Right lobe of liver (tissue), 6 donors: Measurements from ENCODE around the gene CYP11A1. TPM values are rescaled to one million over a fixed set of nuclear protein-coding genes. Genes with fewer than 3 reads are reported as not detected.

Experiments
- ATAC-seq, 4 donors: fragments of 200-7000 bp; cut with Tn5 transposase; one replicate each; pipeline ENCODE4 v1.9.1; 2020; ENCODE audit warnings: mild to moderate bottlenecking in 4 of 4, moderate library complexity in 4 of 4
- DNase-seq, 3 donors: peaks; one replicate each; pipeline ENCODE4 v3.0.0-alpha.2; 2020
- H3K27ac ChIP-seq, 3 donors: fragments of 200-600 bp; one replicate each; pipeline ENCODE4 v1.8.0; 2022
- H3K27me3 ChIP-seq, 2 donors: fragments of 200-600 bp; one replicate each; pipeline ENCODE4 v1.8.0; 2022
- H3K36me3 ChIP-seq, 4 donors: fragments of 200-600 bp; sonication (generic) in 1 of 4; one replicate each; pipeline versions ENCODE4 v1.5.1 to v1.8.0; 2017 to 2022; ENCODE audit warnings: control low read depth in 1 of 4
- H3K4me1 ChIP-seq, 4 donors: fragments of 200-600 bp; sonication (generic) in 1 of 4; one replicate each; pipeline versions ENCODE4 v1.5.1 to v1.8.0; 2017 to 2022; ENCODE audit warnings: control low read depth in 1 of 4
- H3K4me3 ChIP-seq, 3 donors: fragments of 200-600 bp; one replicate each; pipeline ENCODE4 v1.8.0; 2022
- H3K9me3 ChIP-seq, 4 donors: fragments of 200-600 bp; sonication (generic) in 1 of 4; one replicate each; pipeline versions ENCODE4 v1.5.1 to v1.8.0; 2017 to 2022; ENCODE audit warnings: control low read depth in 1 of 4
- POLR2A ChIP-seq: fragments of 450-650 bp; IDR thresholded peaks from one replicate; pipeline ENCODE4 v1.6.1; 2017; ENCODE audit warnings: antibody characterized with exemption, mild to moderate bottlenecking
- WGBS: methylation state at CpG from one replicate; pipeline ENCODE4 v1.1.6; 2018; ENCODE audit warnings: low coverage, low lambda C conversion rate; ENCODE audit not compliant: insufficient coverage; ENCODE audit errors: missing lambda C conversion rate; 5-methylcytosine and 5-hydroxymethylcytosine counted together
- intact Hi-C, 2 donors: fragments of 100-400 bp; cut with DNase I; formaldehyde crosslinking; loops; one replicate each; pipeline versions ENCODE4 v1.11.2 to v1.14.1; 2022
- total RNA-seq, 6 experiments: library from RNA; depleted of rRNA in 2 of 6; stranded (reverse); fragments of >200 nt in 2 of 6; fragmentation: NEBNext Ultra II Directional in 3 of 6; extraction: Animal tissue kit (Norgen Biotek cat#: 25700) in 3 of 6; gene quantifications; one replicate each; pipeline versions ENCODE4 v1.1.0 to v1.2.4, GENCODE V29; 2016 to 2023
- TF ChIP-seq, protein P1 (sequence below), 4 donors: fragments of 200-600 bp in 3 of 4; fragments of 450-650 bp in 1 of 4; IDR thresholded peaks; one replicate each; pipeline versions ENCODE4 v1.5.1 to v1.8.0; 2016 to 2022; ENCODE audit warnings: antibody characterized with exemption in 4 of 4, mild to moderate bottlenecking in 2 of 4
- donor health status: DM: no; HTN: yes; CAD: no.
- donor health status: DM: no; HTN: no; CAD: no.
- donor health status: DM: no; HTN: no; CAD: no.
- donor health status: DM: no; HTN: yes; CAD: no.
- donor health status: DM: no; HTN: yes; CAD: no.

The CYP11A1 gene
- total RNA-seq, 6 experiments from 2014 or later, result 2.5 to 6.4 (median 2.8) TPM

DNA sequence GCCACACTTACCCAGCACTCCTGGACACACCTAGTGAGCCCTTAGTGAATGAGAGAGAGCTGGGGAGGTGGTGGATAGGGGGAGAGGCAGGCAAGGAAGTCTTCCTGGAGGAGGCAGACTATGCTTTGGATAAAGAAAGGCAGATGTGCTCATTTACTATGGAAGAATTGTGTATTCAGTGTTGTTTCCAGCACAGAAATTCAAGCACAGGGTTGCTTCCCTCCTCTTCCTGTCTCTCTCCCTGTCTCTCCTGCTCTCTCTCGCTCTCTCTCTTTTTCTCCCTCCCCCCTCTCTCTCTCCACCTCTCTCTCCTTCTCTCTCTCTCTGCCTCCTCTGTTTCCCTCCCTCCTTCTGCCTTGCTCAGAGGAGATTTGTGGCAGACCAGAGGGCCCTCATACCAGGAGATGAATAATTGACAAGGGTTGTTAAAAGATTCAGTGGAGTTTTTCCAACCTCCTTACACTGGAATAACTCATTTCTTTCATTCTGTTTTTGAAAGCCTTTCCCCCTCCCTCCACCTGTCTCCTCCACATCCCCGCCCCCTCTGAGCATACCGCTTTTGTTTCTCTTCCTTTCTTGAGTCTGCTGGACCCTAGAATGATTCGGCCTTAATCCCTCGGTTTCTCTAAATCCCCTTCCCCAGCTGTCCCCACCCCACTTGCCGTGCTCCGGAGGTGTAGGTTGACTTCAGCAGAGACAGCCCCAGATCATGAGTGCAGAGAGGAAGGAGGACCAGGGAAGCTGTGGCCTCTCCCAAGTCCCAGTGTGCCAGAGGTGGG lies 65.7 kb downstream of the CYP11A1 start:
- no peaks in the 10 kb centered on the region for H3K27me3 ChIP-seq
- no peaks in the 10 kb centered on the region for H3K9me3 ChIP-seq
- DNase-seq (no peak), ATAC-seq (no peak)
- TF ChIP-seq POLR2A, result no peak
- TF ChIP-seq, protein P1, sequence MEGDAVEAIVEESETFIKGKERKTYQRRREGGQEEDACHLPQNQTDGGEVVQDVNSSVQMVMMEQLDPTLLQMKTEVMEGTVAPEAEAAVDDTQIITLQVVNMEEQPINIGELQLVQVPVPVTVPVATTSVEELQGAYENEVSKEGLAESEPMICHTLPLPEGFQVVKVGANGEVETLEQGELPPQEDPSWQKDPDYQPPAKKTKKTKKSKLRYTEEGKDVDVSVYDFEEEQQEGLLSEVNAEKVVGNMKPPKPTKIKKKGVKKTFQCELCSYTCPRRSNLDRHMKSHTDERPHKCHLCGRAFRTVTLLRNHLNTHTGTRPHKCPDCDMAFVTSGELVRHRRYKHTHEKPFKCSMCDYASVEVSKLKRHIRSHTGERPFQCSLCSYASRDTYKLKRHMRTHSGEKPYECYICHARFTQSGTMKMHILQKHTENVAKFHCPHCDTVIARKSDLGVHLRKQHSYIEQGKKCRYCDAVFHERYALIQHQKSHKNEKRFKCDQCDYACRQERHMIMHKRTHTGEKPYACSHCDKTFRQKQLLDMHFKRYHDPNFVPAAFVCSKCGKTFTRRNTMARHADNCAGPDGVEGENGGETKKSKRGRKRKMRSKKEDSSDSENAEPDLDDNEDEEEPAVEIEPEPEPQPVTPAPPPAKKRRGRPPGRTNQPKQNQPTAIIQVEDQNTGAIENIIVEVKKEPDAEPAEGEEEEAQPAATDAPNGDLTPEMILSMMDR (IDR thresholded peaks at IDR 0.05), result no peak
- intact Hi-C loops, result loop anchor here in 1 of 2 donors (5.0 kb wide), 1 partner anchor 169 kb away; the partner anchor contains the start of gene ISLR2
- 51% methylated on average over 6 of the region's 7 CpGs for WGBS
- no peaks in the 10 kb centered on the region for H3K36me3 ChIP-seq
- no peak overlapping the region for H3K27ac ChIP-seq
- no peaks in the 10 kb centered on the region for H3K4me1 ChIP-seq
- H3K4me3 ChIP-seq, result no peak overlapping the region

DNA sequence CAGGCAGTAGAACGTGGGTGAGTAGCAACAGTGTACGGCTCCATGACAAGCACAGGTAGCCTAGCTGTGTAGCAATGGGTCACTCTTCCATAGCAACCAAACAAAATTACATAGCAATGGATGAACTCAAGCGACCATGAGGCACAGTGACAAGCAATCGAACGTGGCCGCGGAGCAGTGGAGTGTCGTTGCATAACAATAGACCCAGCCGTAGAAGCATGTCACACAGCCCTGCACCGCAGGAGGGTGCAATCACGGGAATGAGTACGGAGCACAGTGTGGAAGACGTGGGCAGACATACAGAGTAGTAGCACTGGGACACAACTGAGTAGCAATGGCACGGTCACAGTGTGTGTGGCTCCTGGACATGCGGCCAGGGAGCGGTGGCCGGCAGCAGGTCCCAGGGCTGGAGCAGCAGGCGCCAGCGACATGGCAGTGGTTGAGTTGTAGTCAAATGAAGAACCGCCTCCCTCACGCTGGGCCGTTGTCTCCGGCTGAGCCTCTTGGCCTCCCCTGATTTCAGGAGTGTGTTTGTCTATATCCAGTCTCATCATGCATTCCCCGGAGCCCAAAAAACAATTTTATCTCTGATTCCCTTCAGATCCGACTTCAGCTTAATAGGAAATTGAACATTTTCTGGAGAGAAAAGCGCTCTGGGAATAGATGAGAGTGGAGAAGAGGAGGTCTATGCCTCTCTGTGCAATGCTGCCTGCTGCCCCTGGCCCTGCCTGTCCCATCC lies 67.2 kb downstream of the CYP11A1 start:
- TF ChIP-seq, protein P1 (IDR thresholded peaks at IDR 0.05), result no peak
- TF ChIP-seq POLR2A, result no peak
- no peaks in the 10 kb centered on the region for H3K9me3 ChIP-seq
- WGBS, result 29% methylated on average over 17 of the region's 26 CpGs
- H3K36me3 ChIP-seq, result no peaks in the 10 kb centered on the region
- H3K4me1 ChIP-seq, result no peaks in the 10 kb centered on the region
- no peaks in the 10 kb centered on the region for H3K27me3 ChIP-seq
- intact Hi-C loops, result loop anchor here in 1 of 2 donors (5.0 kb wide), 1 partner anchor 168 kb away; the partner anchor contains the start of gene ISLR2
- DNase-seq, result no peak
- ATAC-seq, result peak in 1 of 4 donors; percentile 52
- H3K4me3 ChIP-seq, result no peak overlapping the region
- no peak overlapping the region for H3K27ac ChIP-seq

DNA sequence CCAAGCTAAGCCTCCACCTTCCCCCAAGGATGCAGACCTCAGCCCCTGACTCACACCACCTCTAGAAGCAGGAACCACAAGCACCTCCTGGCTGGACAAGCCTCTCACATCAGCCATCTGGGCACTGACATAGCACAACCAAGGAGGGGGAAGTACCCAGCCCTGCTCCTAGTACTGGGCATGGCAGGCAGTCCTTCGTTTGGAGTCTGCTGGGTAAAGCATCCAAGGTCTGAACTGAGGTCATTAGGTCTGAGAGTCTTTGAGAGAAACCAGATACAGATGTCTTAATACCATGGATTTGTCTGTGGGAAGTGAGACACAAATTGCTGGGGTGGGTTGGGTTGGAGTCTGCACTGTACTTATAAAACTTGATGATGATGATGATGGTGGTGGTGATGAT lies 69.6 kb downstream of the CYP11A1 start:
- Histone ChIP-seq H3K4me1 (no peaks in the 10 kb centered on the region), H3K36me3 (no peaks in the 10 kb centered on the region), H3K4me3 (no peak overlapping the region), H3K27ac (no peak overlapping the region), H3K27me3 (no peaks in the 10 kb centered on the region), H3K9me3 (no peaks in the 10 kb centered on the region)
- intact Hi-C loops, result no loop called here
- whole genome bisulfite sequencing, result 11% methylated on average over 1 of the region's 1 CpG
- DNase-seq (no peak), ATAC-seq (no peak)
- TF ChIP-seq, protein P1 (IDR thresholded peaks at IDR 0.05), result no peak
- no peak for TF ChIP-seq POLR2A

DNA sequence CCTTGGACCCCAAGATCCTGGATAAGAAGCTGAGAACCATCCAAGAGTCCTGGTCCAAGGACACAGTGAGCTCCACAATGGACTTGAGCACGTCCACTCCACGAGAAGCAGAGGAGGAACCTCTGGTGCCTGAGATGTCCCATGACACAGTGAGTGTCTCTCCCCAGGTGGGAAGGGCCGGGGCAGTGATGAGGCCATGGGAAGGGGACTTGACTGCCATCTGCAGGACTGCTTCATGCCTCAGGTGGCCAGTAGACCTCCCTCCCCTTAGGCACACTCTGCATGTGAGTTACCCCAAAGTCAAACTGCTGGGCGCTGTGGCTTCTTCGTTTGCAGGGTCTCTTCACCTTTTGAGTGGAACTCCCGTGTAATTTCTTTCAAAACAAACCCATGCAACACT lies 71.6 kb downstream of the CYP11A1 start:
- TF ChIP-seq POLR2A, result no peak
- TF ChIP-seq, protein P1 (IDR thresholded peaks at IDR 0.05), result peak in 1 of 4 donors; percentile 7

More for the DNA sequence above, 71.6 kb downstream of the CYP11A1 start:
- WGBS, result 60% methylated on average over 3 of the region's 6 CpGs
- no peak for DNase-seq
- intact Hi-C loops, result no loop called here
- Histone ChIP-seq H3K4me1 (no peaks in the 10 kb centered on the region), H3K9me3 (no peaks in the 10 kb centered on the region), H3K36me3 (no peaks in the 10 kb centered on the region), H3K4me3 (no peak overlapping the region), H3K27me3 (no peaks in the 10 kb centered on the region), H3K27ac (no peak overlapping the region)
- peak in 1 of 4 donors; percentile 25 for ATAC-seq
